Head of caudate nucleus (tissue), 42 donors: Measurements from ENCODE around the gene CKS1B.

Experiments
- DNase-seq, 42 donors: peaks; one replicate each; pipeline versions ENCODE4 v3.0.0 to v3.0.0-alpha.2; 2020 to 2021; ENCODE audit warnings: mixed read lengths in 7 of 42
- intact Hi-C: fragments of 100-400 bp; cut with DNase I; formaldehyde crosslinking; loops from one replicate; pipeline ENCODE4 v1.15.0; 2022

The CKS1B gene

DNA sequence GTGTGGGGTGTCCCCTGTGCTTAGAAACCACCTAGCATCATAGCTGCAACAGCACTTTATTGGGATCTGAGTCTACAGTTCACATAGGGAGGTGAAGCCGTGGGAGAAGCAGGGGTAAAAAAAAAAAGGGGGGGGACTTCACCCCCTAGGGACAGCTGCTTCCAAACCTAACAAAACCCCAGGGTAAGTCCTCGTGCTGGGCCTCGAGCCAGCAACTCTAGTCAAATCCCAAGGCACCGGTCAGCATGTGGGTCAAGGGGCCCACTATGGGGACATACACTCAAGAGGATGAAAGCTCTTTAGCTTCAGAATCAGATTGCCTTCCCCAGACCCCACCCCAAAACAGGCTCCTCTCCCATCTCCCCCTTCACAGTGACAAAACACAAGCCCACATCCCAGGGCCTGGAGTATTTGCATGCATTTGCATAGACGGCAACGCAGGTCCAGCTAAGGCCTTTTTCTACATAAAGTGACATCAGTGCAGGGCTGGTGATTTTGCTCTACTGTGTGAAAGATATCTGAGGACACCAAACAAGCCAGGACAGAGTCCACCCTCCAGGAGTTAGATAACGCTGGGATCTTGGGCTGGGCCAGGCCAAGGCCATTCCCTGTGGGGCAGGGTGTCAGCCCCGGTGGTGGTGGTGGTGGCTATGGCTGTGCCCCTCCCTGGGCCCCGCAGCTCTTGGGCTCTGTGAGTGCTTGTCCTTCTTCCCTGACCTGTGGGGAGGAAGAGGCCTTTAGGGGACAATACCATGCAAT lies 29.9 kb upstream of the CKS1B start:
- no peak for DNase-seq
- intact Hi-C loops, result no loop called here

DNA sequence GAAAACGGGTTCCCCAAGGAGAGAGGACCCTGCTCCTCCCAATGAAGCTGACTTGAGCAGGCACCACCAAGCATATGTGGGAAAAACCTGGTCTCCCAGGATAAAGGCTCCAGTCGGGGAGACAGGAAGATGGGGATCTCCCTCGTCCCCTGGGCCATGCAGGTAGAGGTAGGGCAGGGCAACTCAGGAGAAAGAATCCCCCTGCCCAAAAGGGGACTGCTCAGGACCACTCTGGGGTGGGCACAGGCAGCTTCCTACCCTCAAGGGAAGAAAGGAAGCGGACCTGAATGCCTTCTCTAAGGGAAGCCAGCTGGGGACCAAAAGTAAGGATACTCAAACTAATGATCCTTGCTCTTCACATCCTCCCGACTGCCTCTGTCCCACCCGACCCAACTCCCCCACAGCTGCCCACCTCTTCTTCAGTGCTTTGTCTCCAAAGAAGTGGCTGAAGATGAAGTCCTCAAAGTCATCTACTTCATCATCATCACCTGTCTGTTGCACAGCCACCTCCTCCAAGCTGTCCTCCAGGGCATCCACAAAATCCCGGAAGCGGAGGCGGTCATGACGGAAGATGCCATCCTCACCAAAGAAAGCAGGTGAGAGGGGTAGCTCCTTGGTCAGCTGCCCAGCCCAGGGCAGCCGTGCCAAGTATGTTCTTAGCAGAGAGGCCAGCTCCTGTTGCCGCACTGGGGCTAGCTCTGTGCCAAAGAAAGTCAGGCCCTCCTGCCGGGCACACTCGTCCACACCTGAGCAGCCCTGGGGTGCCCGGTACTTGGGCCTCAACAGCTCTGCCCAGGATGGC lies 29.1 kb upstream of the CKS1B start:
- DNase-seq, result no peak
- intact Hi-C loops, result no loop called here

DNA sequence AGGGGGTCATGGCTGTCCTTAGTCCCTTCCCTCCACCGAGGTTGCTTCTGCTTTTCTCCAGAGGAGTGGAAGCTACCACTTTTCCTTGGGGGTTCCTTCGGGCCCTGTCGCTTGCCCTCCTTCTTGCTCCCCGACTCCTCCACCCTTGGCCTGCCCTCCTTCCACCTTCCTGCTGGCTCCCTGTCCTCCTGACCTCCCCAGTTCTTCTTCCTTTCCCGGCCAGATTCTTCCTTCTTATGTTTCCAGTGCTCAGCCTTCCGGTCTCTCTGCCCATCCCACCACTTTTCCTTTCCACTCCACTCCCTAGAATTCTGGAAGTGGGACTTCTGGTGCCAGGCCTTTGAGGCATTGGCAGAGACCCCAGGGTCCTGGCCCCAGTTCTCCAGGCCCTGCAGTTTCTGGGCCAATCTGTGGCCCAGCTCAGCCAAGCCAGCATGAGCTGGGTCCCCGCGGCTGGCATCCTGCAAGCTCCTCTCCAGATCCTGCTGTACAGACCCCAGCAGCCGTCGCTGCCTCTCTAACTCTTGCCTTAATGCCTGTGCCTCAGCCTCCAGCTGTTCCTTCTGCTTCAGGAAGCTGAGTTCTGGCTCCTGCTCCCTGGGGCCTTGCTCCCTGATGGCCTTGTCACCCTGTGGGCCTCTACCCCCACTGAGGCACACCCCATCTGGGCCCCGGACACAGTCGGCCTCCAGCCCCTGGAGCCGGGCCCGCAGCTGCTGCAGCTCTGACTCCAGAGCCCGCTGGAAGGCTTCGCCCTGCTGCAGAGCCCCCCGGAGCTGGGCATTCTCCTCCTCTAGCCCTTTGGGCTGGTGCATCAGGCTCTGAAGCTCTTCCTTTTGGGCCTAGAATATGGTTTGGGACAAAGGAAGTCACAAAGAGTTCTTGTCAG lies 28.3 kb upstream of the CKS1B start:
- DNase-seq, result peak in 15 of 42 donors; percentile 18 to 66 (median 43)
- intact Hi-C loops, result no loop called here

DNA sequence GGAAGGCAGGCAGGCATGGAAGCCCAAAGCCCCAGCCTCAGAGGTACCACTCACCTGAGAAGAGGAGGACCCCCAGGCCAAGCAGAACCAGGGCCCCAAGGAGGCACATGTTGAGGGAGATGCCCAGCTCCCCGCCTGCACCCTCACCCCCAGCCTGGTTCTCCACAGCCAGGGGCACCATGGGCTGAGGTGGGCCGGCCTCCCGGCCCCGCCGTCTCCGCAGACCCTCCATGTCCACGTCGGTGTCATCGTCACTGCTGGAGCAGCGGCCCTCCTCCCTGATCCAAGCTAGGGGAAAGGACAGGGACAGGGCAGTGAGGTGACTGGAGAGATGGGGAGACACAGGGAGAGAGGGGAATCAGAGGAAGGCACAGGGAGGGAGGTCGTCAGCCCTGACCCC lies 26.4 kb upstream of the CKS1B start:
- no peak for DNase-seq
- intact Hi-C loops, result no loop called here

DNA sequence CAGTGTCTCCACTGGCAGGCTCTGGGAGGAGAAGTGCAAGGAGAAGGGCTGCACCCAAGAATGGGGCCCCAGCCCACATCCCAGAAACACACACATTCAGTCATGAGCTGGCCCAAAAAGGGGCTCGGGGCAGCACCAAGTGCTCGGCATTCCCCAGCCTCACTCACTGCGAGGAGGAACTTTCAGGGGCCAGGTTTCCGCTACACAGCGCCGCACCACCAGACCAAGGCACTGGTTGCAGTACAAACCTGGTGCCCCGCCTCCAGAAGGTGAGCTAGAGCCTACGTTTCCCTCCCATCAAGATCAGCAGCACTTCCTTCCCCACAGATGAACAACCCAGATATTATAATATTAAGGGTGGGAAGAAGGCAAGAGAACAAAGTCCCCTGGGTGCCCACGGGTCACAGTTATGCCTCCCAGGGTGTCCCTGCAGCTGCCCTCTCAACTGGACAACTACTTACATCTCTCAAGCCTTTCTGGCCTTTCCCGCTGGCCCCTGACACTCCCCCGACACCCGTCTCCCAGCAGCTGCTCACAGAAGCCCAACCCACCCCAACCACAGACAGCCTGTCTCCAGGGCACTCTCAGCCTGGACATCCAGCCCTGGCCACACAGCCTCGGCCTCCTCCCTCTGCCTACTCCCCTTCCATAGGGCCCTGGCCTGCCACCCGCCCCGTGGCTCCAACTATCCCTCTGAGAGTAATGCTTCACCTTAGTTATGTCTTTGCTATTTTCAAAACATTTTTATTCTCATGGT lies 22.4 kb upstream of the CKS1B start:
- DNase-seq, result no peak
- intact Hi-C loops, result no loop called here

DNA sequence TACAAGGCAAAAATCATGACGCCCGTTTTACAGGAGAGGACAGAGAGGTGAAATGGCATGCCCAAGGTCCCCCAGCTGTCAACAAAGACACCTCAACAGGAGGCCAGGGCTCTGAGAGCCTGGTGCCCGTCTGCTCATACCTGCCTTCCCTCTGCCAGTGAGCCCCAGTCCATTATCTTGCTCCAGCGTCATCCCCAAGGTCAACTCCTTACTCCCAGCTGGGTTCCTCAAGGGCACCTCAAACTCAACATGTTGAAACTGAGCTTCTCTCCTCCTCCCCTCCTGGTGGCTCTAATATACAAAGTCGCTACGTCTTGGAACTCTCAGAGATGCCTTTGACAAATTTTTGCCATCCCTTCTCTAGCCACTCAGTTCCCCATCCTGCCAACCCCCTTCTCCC lies 21.8 kb upstream of the CKS1B start:
- intact Hi-C loops, result no loop called here
- no peak for DNase-seq

DNA sequence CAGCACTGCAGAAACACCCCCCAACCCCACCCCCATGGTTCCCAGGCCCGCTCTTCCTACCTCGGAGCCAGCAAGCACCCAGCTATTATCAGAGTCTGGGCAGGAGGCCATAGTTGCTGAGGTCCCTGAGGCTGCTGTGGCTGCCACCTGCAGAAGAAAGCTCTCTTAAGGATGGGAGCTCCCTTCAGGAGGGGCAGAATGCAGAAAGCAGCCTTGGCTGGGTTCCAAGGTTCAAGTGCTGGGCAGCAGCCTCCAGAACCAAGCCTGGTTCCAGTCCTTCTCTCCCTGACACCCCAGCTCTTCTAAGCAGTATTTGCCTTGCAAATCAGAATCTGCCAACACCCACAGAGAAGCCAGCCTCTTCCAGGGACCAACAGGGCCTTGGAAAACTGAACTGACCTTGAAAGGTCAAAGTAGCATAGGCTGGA lies 20.9 kb upstream of the CKS1B start:
- intact Hi-C loops, result no loop called here

DNA sequence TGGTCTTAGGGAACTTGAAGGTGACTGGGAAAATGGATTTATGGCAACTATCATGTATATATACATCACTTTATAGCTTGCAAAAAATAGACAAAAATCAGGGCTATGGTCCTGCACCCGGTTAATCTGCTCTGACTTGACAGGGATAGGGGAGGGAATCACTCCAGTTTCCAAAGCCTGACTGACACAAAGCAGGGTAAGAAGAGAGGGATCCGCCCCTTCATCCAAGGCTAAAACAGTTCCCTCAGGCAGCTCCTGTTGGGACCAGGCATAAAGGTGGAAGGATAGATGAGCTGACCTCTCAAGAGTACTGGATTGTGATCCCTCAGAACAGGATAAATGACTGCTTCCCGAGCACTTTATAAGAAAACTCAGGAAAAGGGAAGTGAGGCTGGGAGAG lies 19.9 kb upstream of the CKS1B start:
- intact Hi-C loops, result no loop called here
- no peak for DNase-seq

More for the DNA sequence above, 20.9 kb upstream of the CKS1B start:
- DNase-seq, result peak in 6 of 42 donors; percentile 25 to 61 (median 40)

DNA sequence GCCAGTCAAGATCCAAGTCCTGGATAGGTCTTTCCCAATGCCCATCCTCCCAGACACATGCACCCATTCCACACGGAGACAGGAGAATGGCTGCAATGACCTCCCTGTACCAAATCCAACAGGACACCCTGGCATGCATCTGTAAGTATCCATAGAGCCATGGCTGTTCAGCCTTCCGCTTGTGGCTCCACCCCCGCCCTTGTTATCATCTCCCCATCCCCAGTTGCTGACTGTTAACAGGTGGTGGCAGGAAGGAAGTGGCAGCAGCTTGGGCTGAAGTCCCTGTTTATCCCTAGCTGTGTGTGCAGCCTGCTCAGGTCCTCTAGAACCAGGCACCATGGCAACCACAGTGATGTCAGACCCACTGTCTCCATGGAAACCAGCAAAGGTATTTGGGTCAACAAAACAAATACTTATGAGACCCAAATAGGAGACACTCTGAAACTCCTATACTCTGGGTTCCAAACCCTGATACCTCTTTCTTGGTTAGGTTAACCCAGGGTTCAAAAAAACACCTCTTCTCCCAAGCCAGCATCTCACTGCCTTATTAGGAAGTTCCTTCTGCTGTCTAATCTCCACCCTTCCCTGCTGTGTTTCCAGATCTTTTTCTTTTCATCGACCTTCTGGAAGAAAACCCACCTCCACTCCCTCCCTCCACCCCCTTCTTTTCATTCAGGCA lies 19.3 kb upstream of the CKS1B start:
- peak in 41 of 42 donors; percentile 43 to 91 (median 71) for DNase-seq
- intact Hi-C loops, result no loop called here

DNA sequence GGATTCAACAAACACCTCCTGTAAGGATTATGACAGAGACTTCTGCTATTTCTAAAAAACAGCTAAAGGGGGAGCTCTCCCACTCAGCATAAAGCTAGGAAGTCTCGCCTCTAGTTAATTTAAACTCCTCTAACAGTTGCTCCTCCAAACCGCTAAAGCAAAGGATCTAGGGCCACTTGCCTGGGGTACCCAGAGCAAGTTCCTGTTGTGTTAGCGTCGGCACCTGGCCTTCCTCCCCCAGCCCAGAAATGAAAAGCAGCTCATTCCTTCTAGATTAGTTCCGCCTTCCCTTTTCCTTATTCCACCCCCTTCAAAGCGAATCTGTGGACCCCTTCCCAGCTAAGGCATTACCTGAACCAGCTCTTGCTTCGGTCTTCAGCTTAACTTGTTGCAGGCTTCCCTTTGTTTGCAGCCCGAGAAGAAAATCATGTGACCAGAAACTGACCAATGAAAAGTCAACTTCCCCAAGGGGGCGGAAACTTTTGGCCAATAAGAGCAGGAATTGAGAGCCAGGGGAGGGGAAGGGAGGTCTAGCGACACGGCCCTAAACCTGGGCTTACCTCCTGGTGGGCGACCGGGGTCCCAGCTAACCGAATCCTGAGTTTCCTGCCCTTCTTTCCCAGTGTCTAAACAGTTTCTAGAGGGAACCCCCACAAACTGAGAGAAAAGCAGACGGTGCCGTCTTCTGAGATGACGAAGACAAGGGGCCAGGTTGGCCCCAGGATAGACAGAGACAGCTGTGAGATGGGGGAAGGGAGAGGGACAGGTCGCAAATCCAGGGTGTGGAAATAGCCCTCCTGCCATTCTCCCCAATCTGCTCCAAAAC lies 18.6 kb upstream of the CKS1B start, which contains the start of gene PBXIP1:
TSS of gene PBXIP1 (minus strand) at position 382 of the 826 bp plus-strand sequence. CDS start 2,378 bp downstream, outside the sequence.
- intact Hi-C loops, result no loop called here
- peak; percentile 27 to 92 (median 77) for DNase-seq

DNA sequence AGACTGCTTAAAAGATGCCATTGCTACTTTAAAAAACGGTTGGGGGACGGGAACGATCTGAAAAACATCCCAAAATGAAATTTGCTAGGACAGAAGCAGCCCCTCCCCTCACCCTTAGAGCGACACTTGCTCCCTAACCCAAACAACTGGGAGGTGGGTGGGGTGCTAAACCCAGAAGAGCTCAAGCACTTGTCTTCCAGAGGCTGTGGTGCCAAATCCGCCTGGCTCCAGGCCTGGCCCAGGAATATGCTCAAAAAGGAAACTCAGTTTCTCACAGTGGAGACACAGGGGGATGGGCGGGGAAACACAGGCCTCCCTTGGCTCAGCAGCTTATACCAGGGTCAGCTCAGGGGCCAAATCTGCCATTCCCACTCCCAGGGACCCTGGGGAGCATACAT lies 17.9 kb upstream of the CKS1B start:
- intact Hi-C loops, result no loop called here
- DNase-seq, result peak in 27 of 42 donors; percentile 13 to 71 (median 48)

DNA sequence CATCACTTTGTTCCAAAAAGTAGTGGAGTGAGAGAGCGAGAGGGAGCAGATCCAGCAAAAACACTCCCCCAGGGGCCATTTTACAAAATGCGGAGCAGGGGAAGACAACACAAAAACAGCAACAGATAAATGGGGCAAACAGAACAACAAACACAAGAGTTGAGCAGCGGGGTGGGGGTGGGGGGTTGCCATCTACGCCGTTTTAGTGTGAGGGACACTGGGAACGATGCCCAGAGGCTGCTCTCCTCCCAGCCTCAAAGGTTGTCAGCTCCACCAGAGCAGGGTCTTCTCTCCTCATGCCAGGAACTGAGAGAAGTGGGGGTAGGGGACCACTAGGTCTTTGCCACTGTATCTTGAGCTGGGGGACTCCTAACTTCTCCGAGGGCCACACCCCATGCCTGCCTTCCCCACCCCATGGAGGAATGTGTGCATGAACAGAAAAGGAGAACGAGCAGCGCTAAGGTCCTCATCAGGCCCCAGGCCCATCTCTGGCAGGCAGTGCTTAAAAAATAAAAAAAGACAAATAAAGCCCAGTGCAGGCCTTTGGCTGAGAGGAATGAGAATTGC lies 17.3 kb upstream of the CKS1B start:
- intact Hi-C loops, result no loop called here
- DNase-seq, result no peak

DNA sequence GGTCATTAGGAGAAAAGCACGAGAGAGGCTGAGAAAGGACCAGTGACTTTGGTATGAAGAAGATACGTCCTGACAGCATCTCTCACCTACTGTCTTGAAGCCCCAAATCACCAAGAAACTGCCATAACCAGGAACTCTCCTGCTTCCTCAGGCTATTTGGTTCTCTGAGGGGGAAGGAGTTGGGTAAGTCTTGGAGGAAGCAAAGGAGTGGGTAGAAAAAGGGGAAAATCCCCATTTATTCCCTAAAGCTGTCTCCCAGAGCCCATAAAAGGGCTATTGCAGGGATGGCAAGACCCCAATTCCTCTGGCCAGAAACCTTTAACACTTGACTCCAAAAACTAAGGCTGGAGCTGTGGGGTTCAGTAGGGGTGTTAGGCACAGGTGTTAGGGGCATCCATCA lies 16.4 kb upstream of the CKS1B start:
- no peak for DNase-seq
- intact Hi-C loops, result no loop called here

DNA sequence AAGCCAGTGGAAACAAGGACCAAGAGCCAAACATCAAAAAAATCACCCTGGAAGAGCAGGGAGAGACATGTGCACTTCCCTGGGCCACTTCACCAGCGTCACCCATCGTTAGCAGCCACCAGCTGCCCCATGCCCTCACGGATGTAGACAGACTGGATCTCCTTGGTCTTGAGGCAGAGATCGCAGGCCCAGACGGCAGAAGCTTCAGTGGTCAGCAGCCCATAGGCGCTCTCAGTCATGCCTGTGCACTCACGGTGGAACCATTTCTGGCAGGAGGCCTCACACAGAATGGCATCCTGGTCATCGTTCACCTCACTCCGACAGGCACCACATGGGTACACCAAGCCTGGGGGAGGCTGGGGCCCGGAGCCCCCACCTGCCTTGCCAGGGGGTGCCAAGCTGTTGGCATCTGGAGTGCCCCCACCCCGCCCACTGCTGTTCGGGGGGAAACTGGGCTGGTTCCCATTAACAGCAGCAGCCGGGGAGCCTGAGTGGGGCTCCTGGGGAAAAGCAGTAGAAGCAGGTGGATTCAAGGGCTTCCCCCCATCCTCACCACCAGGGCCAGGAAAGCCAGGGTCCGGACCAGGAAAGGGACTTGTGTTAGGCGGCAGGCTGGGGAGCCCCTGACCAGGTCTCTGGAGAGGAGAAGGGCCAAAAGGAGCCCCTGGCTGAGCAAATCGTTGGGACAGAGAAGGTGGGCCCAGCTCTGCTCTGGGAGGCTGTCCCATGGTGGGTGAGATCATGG lies 15.6 kb upstream of the CKS1B start:
- intact Hi-C loops, result no loop called here
- DNase-seq, result no peak

DNA sequence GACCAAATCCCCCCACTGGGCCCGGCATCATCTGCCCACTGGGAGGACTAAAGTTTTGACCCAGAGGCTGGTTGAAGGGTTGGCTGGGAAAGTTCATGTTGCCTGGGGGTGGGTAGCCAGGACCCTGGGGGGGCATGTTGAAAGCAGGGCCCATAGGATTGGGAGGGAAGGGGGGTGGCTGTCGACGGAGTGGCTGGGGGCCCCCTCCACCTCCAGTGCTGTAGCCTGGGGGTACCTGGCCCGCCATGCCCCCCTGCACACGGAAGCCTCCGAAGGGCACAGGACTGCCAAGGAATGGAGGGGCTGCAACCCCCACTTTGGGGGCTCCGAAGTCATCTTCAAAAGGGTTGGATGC lies 15.1 kb upstream of the CKS1B start:
- intact Hi-C loops, result no loop called here

DNA sequence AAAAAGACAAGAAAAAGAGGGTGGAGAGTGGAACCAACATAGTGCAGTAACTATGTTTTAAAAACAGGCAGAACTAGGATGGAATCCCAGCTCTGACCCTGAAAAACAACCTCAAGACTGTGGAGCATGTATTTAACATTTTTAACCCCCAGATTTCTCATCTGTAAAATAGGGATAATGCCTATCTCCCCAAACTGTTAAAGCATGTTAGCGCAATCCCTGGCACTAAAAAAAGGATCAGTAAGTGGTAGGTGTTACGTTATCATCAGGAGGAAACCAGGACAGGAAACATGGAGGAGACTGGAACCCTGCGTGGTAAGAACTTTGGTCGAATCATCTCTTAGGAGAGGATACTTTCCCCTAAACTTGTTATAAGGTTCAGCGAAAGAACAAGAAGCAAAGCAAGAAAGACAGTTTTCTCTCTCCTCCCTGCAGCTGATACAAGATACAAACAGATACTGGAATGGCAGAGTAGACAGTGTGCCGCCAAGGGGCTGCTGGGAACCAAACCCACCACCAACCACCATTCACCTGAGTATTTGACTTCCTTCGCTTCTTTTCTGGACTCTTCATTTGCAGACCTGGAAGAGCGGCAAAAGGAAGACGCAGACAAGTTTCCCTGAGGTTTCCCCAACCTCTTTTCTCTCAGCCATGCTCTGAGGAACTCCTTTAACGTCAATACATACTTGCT lies 13.9 kb upstream of the CKS1B start:
- DNase-seq, result no peak
- intact Hi-C loops, result no loop called here

More for the DNA sequence above, 15.1 kb upstream of the CKS1B start:
- DNase-seq, result no peak
